ENCODE measurements around the gene PRR23C.

Gene PRR23C

DNA sequence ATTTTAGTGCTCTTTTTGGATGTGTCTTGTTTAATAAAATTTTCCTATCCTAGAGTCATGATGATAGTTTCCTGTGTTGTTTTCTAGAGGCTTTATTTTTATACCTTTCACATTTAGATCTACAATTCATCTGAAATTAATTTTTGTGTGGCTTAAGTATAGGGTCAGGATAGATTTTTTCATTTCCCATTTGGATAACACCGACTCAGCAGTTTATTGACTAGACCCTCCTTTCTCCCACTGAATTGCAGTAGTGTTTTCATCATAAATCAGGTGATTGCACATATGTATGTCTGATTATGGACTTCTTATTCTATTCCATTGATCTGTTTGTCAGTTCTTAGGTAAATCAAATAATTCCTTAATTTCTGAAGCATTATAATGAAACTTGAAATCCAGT lies 49.0 kb downstream of the PRR23C start:
- no peak for DNase-seq

Data from NCI-H82 (cell line).